HG03045 (cell line): Measurements from ENCODE around the gene DIAPH3.
A peak's percentile ranks its signal among the peaks of the same experiment; 100 is the strongest.

Experiments used
- ATAC-seq: cut with Tn5 transposase; IDR thresholded peaks from one replicate; pipeline ENCODE4 v1.9.1; 2021; ENCODE audit warnings: mild to moderate bottlenecking, moderate library complexity; ENCODE audit not compliant: unreplicated experiment

The DIAPH3 gene

GRCh38 chr13:59790626-59791025, 373.1 kb downstream of the DIAPH3 start:
- ATAC-seq, result no peak

GRCh38 chr13:59789558-59789957, 374.2 kb downstream of the DIAPH3 start:
- ATAC-seq, result no peak

GRCh38 chr13:59787679-59788078, 376.0 kb downstream of the DIAPH3 start:
- ATAC-seq, result no peak

- ATAC-seq, result no peak
Observed at GRCh38 chr13:59782696-59783095, 381.0 kb downstream of the DIAPH3 start.

GRCh38 chr13:59780058-59780457, 383.7 kb downstream of the DIAPH3 start:
- ATAC-seq, result no peak

GRCh38 chr13:59776924-59777690, 386.6 kb downstream of the DIAPH3 start:
- peak; percentile 57 for ATAC-seq

- ATAC-seq, result no peak
Observed at GRCh38 chr13:59774491-59774971, 389.2 kb downstream of the DIAPH3 start.

- ATAC-seq, result no peak
Observed at GRCh38 chr13:59771272-59771671, 392.5 kb downstream of the DIAPH3 start.

- no peak for ATAC-seq
Observed at GRCh38 chr13:59770451-59770850, 393.3 kb downstream of the DIAPH3 start.

- ATAC-seq, result no peak
Observed at GRCh38 chr13:59766236-59766635, 397.5 kb downstream of the DIAPH3 start.

- ATAC-seq, result peak; percentile 74
Observed at GRCh38 chr13:59755632-59756290, 408.0 kb downstream of the DIAPH3 start.

GRCh38 chr13:59754411-59754810, 409.3 kb downstream of the DIAPH3 start:
- no peak for ATAC-seq

GRCh38 chr13:59750860-59751259, 412.9 kb downstream of the DIAPH3 start:
- no peak for ATAC-seq

GRCh38 chr13:59748046-59748445, 415.7 kb downstream of the DIAPH3 start:
- ATAC-seq, result no peak

- ATAC-seq, result no peak
Observed at GRCh38 chr13:59747529-59747928, 416.2 kb downstream of the DIAPH3 start.

- ATAC-seq, result no peak
Observed at GRCh38 chr13:59746291-59746962, 417.3 kb downstream of the DIAPH3 start.

GRCh38 chr13:59745392-59745788, 418.3 kb downstream of the DIAPH3 start:
- peak; percentile 22 for ATAC-seq

GRCh38 chr13:59744747-59745391, 418.9 kb downstream of the DIAPH3 start:
- peak; percentile 65 for ATAC-seq

- ATAC-seq, result no peak
Observed at GRCh38 chr13:59743195-59743594, 420.5 kb downstream of the DIAPH3 start.

- no peak for ATAC-seq
Observed at GRCh38 chr13:59742467-59742866, 421.3 kb downstream of the DIAPH3 start.

- no peak for ATAC-seq
Observed at GRCh38 chr13:59738921-59739320, 424.8 kb downstream of the DIAPH3 start.
